DMS 273 (cell line): ENCODE measurements around the gene GSS.

Source experiments
- DNase-seq: peaks from one replicate; lab custom pipeline; 2025; ENCODE audit not compliant: unreplicated experiment; lab: John Stamatoyannopoulos, UW

GSS gene

GRCh38 chr20:34955231-34956040 is at the start of gene GSS, which contains the start of gene MYH7B:
TSS of gene GSS (minus strand) at chr20:34955806. CDS start at chr20:34951852, 3,954 bp downstream.
TSS of gene MYH7B (plus strand) at chr20:34955868. CDS start at chr20:34978006, 22,138 bp downstream.
- DNase-seq = peak; percentile 99

DNA sequence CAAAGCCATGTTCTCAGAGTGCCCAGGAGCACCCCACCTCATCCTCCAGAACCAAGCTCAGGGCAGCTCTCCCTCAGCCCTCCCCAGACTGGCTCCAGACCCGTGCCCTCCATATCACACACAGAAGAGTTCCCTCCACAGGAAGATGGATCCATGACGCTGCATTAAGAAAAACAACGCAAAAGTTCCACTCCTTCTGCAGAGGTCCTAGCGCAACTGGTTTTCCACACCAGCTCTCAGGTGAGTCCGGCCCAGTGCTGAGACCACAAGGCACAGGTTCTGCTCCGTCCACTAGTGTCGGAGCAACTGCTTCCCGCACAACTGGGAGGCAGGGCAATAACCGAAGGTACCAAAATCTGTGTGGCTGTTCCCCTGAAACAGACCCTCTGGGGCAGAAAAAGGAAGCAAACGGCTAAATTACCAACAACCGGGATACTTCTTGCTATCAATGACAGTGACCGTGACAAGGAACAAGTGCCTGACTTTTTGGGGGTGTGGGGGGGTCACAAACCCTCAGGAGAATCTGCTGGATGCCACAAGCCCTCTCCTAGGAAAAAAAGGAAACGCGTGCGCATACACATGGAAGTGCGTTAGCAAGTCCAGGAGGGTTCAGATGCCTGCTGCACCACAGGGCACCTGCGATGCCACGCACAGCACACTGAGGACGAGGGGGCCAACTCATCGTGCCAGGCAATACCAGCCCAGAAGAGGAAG is 49.3 kb upstream of the GSS start:
- no peak for DNase-seq

- DNase-seq = no peak
Observed at GRCh38 chr20:35004051-35004725, 48.6 kb upstream of the GSS start.

GRCh38 chr20:35003211-35004031 is 47.8 kb upstream of the GSS start:
- DNase-seq = no peak

- no peak for DNase-seq
Observed at GRCh38 chr20:35002426-35003210, 47.0 kb upstream of the GSS start.

GRCh38 chr20:35001596-35002362 is 46.2 kb upstream of the GSS start:
- peak; percentile 43 for DNase-seq

DNA sequence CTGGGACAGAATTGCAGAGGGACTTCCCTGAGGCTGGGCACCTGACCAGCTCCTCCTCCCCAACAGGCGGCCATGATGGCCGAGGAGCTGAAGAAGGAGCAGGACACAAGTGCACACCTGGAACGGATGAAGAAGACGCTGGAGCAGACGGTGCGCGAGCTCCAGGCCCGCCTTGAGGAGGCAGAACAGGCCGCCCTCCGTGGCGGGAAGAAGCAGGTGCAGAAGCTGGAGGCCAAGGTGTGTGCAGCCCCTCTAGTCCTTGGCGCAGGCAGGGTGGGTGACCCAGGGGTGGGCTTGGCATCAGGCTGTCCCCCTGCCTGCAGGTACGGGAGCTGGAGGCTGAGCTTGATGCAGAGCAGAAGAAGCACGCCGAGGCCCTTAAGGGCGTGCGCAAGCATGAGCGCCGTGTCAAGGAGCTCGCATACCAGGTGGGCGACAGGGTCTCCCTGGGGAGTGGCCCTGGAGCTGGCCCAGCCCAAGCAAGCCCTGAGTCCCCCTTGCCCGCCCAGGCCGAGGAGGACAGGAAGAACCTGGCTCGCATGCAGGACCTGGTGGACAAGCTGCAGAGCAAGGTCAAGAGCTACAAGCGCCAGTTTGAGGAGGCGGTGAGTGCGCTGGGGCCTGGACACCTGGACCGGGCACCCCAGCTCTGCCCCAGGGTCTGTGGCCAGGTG is 45.5 kb upstream of the GSS start:
- no peak for DNase-seq

DNA sequence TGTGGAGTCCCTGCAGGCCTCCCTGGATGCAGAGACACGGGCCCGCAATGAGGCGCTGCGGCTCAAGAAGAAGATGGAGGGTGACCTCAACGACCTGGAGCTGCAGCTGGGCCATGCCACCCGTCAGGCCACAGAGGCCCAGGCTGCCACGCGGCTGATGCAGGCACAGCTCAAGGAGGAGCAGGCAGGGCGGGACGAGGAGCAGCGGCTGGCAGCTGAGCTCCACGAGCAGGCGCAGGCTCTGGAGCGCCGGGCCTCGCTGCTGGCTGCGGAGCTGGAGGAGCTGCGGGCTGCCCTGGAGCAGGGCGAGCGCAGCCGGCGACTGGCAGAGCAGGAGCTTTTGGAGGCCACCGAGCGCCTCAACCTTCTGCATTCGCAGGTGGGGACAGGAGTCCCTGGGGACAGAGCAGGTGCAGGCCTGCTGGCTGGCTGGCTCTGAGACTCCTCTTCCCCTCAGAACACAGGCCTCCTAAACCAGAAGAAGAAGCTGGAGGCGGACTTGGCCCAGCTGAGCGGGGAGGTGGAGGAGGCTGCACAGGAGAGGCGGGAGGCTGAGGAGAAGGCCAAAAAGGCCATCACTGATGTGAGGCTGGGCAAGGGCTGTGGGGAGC is 44.8 kb upstream of the GSS start:
- no peak for DNase-seq

GRCh38 chr20:34999782-35000181 is 44.2 kb upstream of the GSS start:
- no peak for DNase-seq

DNA sequence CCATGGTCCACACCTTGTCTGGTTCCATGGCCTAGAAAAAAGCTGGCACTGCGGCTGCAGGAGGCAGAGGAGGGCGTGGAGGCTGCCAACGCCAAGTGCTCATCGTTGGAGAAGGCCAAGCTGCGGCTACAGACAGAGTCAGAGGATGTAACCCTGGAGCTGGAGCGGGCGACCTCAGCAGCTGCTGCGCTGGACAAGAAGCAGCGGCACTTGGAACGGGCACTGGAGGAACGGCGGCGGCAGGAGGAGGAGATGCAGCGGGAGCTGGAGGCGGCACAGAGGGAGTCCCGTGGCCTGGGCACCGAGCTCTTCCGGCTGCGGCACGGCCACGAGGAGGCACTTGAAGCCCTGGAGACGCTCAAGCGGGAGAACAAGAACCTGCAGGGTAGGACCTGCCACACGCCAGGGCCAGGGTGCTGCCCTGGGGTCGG is 43.4 kb upstream of the GSS start:
- DNase-seq = no peak

DNA sequence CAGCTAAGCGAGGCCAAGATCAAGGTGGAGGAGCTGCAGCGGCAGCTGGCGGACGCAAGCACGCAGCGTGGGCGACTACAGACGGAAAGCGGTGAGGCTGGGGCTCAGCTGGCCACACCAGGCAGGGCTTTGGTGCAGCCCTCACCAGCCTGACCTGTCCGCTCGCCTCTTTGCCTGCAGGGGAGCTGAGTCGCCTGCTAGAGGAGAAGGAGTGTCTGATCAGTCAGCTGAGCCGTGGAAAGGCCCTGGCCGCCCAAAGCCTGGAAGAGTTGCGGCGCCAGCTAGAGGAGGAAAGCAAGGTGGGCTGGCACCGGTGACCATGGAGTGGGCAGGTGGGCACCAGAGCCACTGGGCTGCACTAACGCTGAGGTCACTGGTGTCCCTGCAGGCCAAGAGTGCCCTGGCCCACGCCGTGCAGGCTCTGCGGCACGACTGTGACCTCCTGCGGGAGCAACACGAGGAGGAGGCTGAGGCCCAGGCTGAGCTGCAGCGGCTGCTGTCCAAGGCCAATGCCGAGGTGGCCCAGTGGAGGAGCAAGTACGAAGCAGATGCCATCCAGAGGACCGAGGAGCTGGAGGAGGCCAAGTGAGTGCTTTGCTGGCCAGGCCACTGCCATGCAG is 42.8 kb upstream of the GSS start:
- DNase-seq = peak; percentile 27

DNA sequence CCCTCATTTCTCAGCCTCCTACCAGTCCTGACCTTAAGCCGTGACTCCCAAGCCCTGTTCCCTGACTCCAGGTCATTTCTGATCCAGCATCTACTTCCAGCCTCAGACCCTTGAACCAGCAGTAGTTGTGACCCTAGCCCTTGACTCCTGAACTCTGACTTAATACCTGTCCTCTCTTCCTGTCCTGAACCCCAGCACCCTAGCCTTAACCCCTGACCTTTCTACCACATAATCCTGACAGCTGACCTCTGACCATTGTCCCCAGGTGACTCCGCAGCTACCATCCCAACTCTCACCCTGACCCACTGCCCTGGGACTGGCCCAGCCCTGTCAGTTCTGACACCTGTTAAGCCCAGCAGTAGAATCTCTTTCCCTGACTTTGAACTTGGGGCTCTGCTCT is 42.2 kb upstream of the GSS start:
- DNase-seq = no peak

DNA sequence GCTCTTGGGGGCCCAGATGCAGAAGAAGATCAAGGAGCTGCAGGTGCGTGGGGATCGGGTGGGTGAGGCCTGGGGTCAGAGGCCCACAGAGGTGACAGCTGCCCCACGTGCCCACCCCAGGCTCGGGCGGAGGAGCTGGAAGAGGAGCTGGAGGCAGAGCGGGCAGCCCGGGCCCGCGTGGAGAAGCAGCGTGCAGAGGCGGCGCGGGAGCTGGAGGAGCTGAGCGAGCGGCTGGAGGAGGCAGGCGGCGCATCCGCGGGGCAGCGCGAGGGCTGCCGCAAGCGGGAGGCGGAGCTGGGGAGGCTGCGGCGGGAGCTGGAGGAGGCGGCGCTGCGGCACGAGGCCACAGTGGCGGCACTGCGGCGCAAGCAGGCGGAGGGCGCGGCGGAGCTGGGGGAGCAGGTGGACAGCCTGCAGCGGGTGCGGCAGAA is 41.5 kb upstream of the GSS start:
- no peak for DNase-seq

DNA sequence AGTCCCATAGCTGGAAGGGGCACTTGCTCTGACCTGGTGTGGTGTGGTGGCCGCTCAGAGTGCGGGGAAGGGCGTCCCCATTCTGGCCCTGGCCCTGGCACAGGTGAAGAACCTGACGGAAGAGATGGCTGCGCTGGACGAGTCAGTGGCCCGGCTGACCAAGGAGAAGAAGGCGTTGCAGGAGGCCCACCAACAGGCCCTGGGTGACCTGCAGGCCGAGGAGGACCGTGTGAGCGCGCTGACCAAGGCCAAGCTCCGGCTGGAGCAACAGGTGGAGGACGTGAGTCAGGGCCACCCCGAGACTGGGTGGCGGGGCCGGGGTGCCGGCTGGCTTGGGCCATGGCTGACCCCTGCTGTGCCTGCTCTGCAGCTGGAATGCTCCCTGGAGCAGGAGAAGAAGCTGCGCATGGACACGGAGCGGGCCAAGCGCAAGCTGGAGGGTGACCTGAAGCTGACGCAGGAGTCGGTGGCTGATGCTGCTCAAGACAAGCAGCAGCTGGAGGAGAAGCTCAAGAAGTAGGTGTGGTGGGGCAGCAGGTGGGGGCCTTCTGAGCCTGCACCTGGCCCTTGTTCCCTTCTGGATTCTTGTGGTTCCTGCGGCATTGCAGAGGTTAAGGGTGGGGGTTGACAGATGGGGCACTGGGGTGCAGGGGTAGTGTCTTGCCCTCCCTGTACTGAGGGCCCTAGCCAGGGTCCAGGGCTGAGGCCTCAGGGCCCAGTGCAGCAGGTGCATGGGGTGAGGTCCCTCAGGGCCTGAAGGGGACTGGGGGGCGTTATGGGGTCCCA is 40.8 kb upstream of the GSS start:
- DNase-seq = no peak

DNA sequence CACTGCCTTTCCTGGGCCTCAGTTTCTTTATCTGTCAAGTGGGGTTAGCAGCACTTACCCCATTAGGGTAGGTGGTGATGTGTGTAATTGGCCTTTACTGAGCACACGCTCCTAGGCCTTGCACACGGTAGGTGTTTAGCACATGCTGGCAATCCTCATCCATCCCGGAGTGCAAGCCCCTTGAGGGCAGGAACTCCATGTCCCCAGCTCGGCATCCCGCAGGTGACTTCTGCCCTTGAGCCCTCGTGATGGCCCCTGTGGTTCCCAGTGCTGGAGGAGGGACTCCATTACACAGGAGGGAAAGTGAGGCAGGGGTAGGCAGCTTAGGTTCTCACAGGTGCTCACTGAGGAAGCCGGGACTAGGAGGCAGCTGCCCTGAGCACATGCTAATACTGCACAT is 40.1 kb upstream of the GSS start:
- no peak for DNase-seq

GRCh38 chr20:34995192-34995591 is 39.6 kb upstream of the GSS start:
- no peak for DNase-seq

DNA sequence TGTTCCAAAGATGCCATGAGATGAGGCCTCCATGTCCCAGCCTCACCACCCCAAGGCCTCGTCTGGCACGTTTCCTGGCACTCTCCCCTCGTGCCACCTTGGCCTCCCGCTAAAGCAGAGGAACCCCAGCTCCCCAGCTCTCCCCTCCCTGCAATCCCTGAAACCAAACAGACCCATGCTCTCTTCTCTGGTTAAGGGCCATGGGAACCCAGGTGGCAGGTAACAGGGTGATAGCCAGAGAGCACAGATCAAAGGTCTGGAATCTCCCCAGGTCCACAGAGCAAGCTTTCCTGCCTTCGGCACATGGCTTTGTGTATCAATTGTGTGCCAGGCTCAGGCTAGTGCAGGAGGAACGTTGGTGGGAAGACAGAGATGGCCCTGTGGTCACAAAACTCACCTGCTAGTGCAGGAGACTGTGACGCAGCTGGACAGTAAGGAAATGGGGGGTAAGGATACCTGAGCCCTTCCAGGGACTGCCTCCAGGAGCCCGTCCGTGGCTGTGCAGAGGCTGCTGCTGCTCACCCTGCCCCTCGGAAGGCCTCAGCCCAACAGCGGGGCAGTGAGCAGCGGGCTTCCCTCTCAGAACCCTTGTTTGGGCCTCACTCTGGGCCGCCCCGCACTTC is 39.0 kb upstream of the GSS start:
- no peak for DNase-seq
